Vagina (tissue), 2 donors: Measurements from ENCODE around the gene ZNF536. TPM values are rescaled to one million over a fixed set of nuclear protein-coding genes. Genes with fewer than 3 reads are reported as not detected.

Experiments
- DNase-seq, 2 donors: peaks; one replicate each; pipeline ENCODE4 v3.0.0-alpha.2; 2017; ENCODE audit errors: extremely low spot score in 2 of 2
- H3K27ac ChIP-seq: fragments of 200-600 bp; sonication (generic); one replicate; pipeline ENCODE4 v1.5.1; 2019
- H3K27me3 ChIP-seq: fragments of 200-600 bp; sonication (generic); one replicate; pipeline ENCODE4 v1.5.1; 2019
- H3K36me3 ChIP-seq, 2 donors: fragments of 200-600 bp; sonication (generic); one replicate each; pipeline ENCODE4 v1.5.1; 2017 to 2019
- H3K4me1 ChIP-seq: fragments of 200-600 bp; sonication (generic); one replicate; pipeline ENCODE4 v1.5.1; 2019
- H3K4me3 ChIP-seq, 2 donors: fragments of 200-600 bp; sonication (generic); 1 replicate in 1 of 2; 2 replicates in 1 of 2; pipeline ENCODE4 v1.5.1; 2016 to 2019
- H3K9me3 ChIP-seq: fragments of 200-600 bp; sonication (generic); one replicate; pipeline ENCODE4 v1.5.1; 2019
- POLR2A ChIP-seq, 2 donors: fragments of 450-650 bp; IDR thresholded peaks; one replicate each; pipeline ENCODE4 v1.6.1; 2017; ENCODE audit warnings: antibody characterized with exemption in 2 of 2, mild to moderate bottlenecking in 2 of 2, moderate library complexity in 2 of 2
- POLR2AphosphoS5 ChIP-seq, 2 donors: sonication (generic); formaldehyde crosslinking; IDR thresholded peaks; one replicate each; pipeline ENCODE4 v1.9.0; 2017; ENCODE audit warnings: antibody characterized with exemption in 2 of 2, mild to moderate bottlenecking in 2 of 2, low read depth in 1 of 2; ENCODE audit not compliant: insufficient read depth in 1 of 2
- intact Hi-C: fragments of 100-400 bp; cut with DNase I; formaldehyde crosslinking; loops from one replicate; pipeline ENCODE4 v1.15.1; 2023
- total RNA-seq: library from RNA; depleted of rRNA; stranded (reverse); fragments of >200 nt; gene quantifications from one replicate; pipeline ENCODE4 v1.2.3, GENCODE V29; 2016
- TF ChIP-seq, protein P1 (sequence below), 3 experiments: fragments of 450-650 bp in 2 of 3; fragments of 200-600 bp in 1 of 3; sonication (generic) in 1 of 3; IDR thresholded peaks; one replicate each; pipeline ENCODE4 v1.5.1; 2017 to 2019; ENCODE audit warnings: antibody characterized with exemption in 3 of 3, mild to moderate bottlenecking in 2 of 3, moderate library complexity in 2 of 3

The ZNF536 gene
- total RNA-seq, 1 donor from 2014 or later: 2.5 TPM

DNA sequence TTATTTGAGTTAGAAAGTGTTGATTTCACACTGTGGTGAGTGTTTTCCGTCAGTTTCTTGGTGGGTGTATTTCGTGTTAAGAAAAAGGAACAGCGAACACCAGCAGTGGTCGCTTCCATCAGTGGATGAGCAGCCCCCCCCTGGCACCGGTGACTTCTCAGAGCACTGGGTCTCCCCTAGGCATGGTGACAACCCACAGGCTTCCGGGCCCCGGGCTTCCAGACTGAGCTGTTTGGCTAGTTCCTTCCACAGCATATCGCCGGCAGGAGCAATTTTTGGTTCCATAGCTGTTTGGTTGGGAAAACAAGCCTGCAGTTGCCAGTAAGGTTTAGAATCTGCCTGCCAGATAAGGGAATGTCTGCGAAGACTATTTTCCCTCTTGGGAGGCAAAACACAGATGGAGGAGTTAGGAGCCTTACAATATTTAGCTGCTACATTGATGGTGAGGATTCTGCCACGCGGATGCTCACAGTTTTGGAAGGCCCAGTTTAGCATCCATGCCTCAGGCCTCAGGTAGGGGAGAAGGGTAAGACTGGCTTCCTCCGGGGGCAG lies 18.7 kb upstream of the ZNF536 start:
- intact Hi-C loops: no loop called here
- TF ChIP-seq, protein P1, sequence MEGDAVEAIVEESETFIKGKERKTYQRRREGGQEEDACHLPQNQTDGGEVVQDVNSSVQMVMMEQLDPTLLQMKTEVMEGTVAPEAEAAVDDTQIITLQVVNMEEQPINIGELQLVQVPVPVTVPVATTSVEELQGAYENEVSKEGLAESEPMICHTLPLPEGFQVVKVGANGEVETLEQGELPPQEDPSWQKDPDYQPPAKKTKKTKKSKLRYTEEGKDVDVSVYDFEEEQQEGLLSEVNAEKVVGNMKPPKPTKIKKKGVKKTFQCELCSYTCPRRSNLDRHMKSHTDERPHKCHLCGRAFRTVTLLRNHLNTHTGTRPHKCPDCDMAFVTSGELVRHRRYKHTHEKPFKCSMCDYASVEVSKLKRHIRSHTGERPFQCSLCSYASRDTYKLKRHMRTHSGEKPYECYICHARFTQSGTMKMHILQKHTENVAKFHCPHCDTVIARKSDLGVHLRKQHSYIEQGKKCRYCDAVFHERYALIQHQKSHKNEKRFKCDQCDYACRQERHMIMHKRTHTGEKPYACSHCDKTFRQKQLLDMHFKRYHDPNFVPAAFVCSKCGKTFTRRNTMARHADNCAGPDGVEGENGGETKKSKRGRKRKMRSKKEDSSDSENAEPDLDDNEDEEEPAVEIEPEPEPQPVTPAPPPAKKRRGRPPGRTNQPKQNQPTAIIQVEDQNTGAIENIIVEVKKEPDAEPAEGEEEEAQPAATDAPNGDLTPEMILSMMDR (IDR thresholded peaks at IDR 0.05): no peak
- TF ChIP-seq POLR2AphosphoS5 (IDR thresholded peaks at IDR 0.05; ENCODE audit: insufficient read depth in 1 of 2, low read depth in 1 of 2) (no peak), POLR2A (IDR thresholded peaks at IDR 0.05) (no peak)
- no peak for DNase-seq

DNA sequence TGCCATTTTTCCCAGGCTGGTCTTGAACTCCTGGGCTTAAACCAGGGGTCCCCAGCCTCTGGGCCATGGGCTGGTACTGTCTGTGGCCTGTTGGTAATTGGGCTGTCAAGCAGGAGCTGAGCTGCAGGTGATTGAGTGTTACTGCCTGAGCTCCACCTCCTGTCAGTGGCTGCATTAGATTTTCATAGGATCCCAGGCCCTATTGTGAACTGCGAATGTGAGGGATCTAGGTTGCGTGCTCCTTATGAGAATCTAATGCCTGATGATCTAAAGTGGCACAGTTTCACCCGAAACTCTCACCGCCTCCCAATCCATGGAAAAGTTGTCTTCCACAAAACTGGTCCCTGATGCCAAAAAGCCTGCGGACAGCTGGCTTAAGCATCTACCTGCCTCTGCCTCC lies 16.6 kb upstream of the ZNF536 start:
- intact Hi-C loops: no loop called here

More for the DNA sequence above, 18.7 kb upstream of the ZNF536 start:
- H3K27me3 ChIP-seq: no peaks in the 10 kb centered on the region
- no peaks in the 10 kb centered on the region for H3K36me3 ChIP-seq
- no peak overlapping the region for H3K4me3 ChIP-seq
- H3K27ac ChIP-seq: no peak overlapping the region
- H3K4me1 ChIP-seq: no peaks in the 10 kb centered on the region
- no peaks in the 10 kb centered on the region for H3K9me3 ChIP-seq

DNA sequence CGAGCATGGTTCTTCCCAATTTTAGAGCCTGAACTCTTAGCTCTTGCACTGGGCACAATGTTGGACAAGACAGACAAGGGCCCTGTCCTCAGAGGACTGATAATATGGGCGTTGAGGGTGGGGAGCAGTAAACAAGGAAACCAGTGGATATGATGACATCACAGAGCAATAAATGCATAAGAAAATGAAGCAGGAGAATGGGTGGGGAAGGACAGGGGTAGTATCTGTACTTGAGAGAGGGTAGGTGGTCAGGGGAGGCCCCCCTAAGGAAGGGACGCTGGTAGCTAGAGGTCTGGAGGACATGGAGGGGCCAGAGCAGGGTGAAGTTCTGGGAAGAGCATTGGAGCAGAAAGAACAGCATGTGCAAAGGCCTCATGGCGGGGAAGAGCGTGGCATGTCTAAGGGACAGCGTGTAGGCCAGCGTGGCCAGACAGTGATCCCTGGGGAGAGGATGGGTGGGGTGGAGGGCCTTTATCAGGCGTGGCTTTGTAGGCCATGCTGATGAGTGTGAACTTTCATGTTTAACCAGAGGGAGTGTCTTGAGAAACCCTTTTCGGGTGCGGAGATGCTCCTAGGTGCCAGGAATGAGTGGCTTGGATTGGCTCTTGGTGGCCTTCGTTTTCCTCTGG lies 15.1 kb upstream of the ZNF536 start:
- DNase-seq: no peak
- no peaks in the 10 kb centered on the region for H3K4me1 ChIP-seq
- no peaks in the 10 kb centered on the region for H3K9me3 ChIP-seq
- no peaks in the 10 kb centered on the region for H3K36me3 ChIP-seq
- no peak overlapping the region for H3K4me3 ChIP-seq
- no peaks in the 10 kb centered on the region for H3K27me3 ChIP-seq
- intact Hi-C loops: no loop called here
- H3K27ac ChIP-seq: no peak overlapping the region
- no peak for TF ChIP-seq POLR2AphosphoS5 (IDR thresholded peaks at IDR 0.05; ENCODE audit: insufficient read depth in 1 of 2, low read depth in 1 of 2)
- TF ChIP-seq, protein P1 (IDR thresholded peaks at IDR 0.05): no peak
- no peak for TF ChIP-seq POLR2A (IDR thresholded peaks at IDR 0.05)

More for the DNA sequence above, 16.6 kb upstream of the ZNF536 start:
- no peak overlapping the region for H3K27ac ChIP-seq
- H3K27me3 ChIP-seq: no peaks in the 10 kb centered on the region
- H3K9me3 ChIP-seq: no peaks in the 10 kb centered on the region
- TF ChIP-seq POLR2A (IDR thresholded peaks at IDR 0.05) (no peak), POLR2AphosphoS5 (IDR thresholded peaks at IDR 0.05; ENCODE audit: insufficient read depth in 1 of 2, low read depth in 1 of 2) (no peak)
- TF ChIP-seq, protein P1 (IDR thresholded peaks at IDR 0.05): no peak
- no peak overlapping the region for H3K4me3 ChIP-seq
- no peak for DNase-seq
- no peaks in the 10 kb centered on the region for H3K36me3 ChIP-seq
- H3K4me1 ChIP-seq: no peaks in the 10 kb centered on the region

DNA sequence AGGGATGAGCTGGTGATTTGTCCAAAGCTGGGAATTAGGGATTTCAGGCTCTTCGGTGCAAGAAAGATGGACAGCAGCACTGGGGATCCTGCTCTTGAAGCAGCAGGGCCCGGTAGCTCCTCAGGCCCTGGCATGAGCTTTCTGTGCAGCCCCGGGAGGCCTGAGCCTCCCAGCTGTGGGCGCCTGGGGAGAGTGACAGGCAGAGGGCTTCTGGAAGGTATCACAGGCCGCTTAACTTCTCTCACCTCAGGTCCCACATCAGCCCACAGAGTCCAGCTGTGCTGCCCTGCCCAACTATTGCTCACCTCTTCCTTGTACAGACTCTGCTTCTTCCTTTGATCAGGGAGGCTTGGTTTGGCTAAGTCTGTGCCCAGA lies 14.6 kb upstream of the ZNF536 start:
- intact Hi-C loops: no loop called here
- Histone ChIP-seq H3K9me3 (no peaks in the 10 kb centered on the region), H3K4me1 (no peaks in the 10 kb centered on the region), H3K27me3 (no peaks in the 10 kb centered on the region), H3K27ac (no peak overlapping the region), H3K4me3 (no peak overlapping the region), H3K36me3 (no peaks in the 10 kb centered on the region)
- no peak for TF ChIP-seq POLR2AphosphoS5 (IDR thresholded peaks at IDR 0.05; ENCODE audit: insufficient read depth in 1 of 2, low read depth in 1 of 2)
- TF ChIP-seq POLR2A (IDR thresholded peaks at IDR 0.05): no peak
- TF ChIP-seq, protein P1 (IDR thresholded peaks at IDR 0.05): no peak
- DNase-seq: no peak

DNA sequence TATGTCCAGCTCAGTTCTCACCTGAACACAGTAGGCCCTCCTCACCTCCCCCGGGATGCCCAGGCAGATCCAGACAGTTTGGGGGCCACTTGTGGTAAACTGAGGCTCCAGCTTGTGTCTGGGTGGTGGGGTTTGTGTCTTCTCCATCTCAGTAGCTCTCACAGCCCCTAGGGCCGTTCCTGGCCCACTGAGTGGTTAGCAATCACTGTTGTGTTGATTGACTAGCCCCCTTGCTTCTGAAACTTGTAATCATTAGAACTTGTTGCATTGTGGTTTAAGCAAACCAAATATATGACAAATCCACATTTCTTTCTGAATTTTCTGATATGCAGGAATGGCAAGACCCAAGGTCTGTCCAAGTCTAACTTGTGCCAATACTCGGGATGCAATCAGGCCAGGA lies 13.9 kb upstream of the ZNF536 start:
- no peak for DNase-seq
- TF ChIP-seq POLR2A (IDR thresholded peaks at IDR 0.05): no peak
- TF ChIP-seq, protein P1 (IDR thresholded peaks at IDR 0.05): no peak
- TF ChIP-seq POLR2AphosphoS5 (IDR thresholded peaks at IDR 0.05; ENCODE audit: insufficient read depth in 1 of 2, low read depth in 1 of 2): no peak
- H3K4me3 ChIP-seq: no peak overlapping the region
- no peaks in the 10 kb centered on the region for H3K36me3 ChIP-seq
- no peaks in the 10 kb centered on the region for H3K9me3 ChIP-seq
- no peak overlapping the region for H3K27ac ChIP-seq
- intact Hi-C loops: no loop called here
- no peaks in the 10 kb centered on the region for H3K4me1 ChIP-seq
- H3K27me3 ChIP-seq: no peaks in the 10 kb centered on the region
